GM23338 (cell line): ENCODE results near the gene KANK4. TPM values are rescaled to one million over a fixed set of nuclear protein-coding genes. Genes with fewer than 3 reads are reported as not detected.

Experiments
- ATAC-seq: fragments of 200-7000 bp; cut with Tn5 transposase; 3 replicates; pipeline ENCODE4 v1.9.1; 2020
- DNase-seq: peaks from one replicate; pipeline ENCODE4 v3.0.0-alpha.2; 2015; ENCODE audit warnings: low spot score
- H2AFZ ChIP-seq: fragments of 200-600 bp; sonication (generic); 2 replicates; pipeline ENCODE4 v1.8.0; 2016; ENCODE audit warnings: antibody characterized with exemption, mild to moderate bottlenecking, moderate library complexity
- H3F3A ChIP-seq: fragments of 200-600 bp; sonication (generic); replicated peaks from 2 replicates; pipeline ENCODE4 v1.8.0; 2017; ENCODE audit warnings: antibody characterized with exemption, mixed run types, low read depth
- H3K27ac ChIP-seq: fragments of 200-600 bp; sonication (generic); 2 replicates; pipeline ENCODE4 v1.6.1; 2016; ENCODE audit warnings: low read depth
- H3K27me3 ChIP-seq: fragments of 200-600 bp; sonication (generic); 2 replicates; pipeline ENCODE4 v1.8.0; 2016; ENCODE audit warnings: mild to moderate bottlenecking, mixed run types, moderate library complexity; ENCODE audit not compliant: insufficient read depth
- H3K36me3 ChIP-seq: fragments of 200-600 bp; sonication (generic); 2 replicates; pipeline ENCODE4 v1.8.0; 2016; ENCODE audit warnings: mild to moderate bottlenecking; ENCODE audit not compliant: insufficient read depth
- H3K4me1 ChIP-seq: fragments of 200-600 bp; sonication (generic); 2 replicates; pipeline ENCODE4 v1.8.0; 2016; ENCODE audit warnings: mild to moderate bottlenecking, moderate library complexity; ENCODE audit not compliant: insufficient read depth
- H3K4me2 ChIP-seq: fragments of 200-600 bp; sonication (generic); 2 replicates; pipeline ENCODE4 v1.7.1; 2017; ENCODE audit warnings: mixed run types
- H3K4me3 ChIP-seq: fragments of 200-600 bp; sonication (generic); 2 replicates; pipeline ENCODE4 v1.6.1; 2016; ENCODE audit warnings: mixed run types
- H3K79me2 ChIP-seq: fragments of 200-600 bp; sonication (generic); replicated peaks from 2 replicates; pipeline ENCODE4 v1.8.0; 2017; ENCODE audit warnings: mild to moderate bottlenecking; ENCODE audit not compliant: insufficient read depth
- H3K9me2 ChIP-seq: fragments of 200-600 bp; sonication (generic); 2 replicates; pipeline ENCODE4 v1.8.0; 2017; ENCODE audit not compliant: insufficient read depth
- H4K20me1 ChIP-seq: fragments of 200-600 bp; sonication (generic); replicated peaks from 2 replicates; pipeline ENCODE4 v1.8.0; 2017; ENCODE audit warnings: mild to moderate bottlenecking; ENCODE audit not compliant: insufficient read depth
- H3K27ac Mint-ChIP-seq: 2 replicates; pipeline ENCODE4 v1.8.0; 2020; ENCODE audit warnings: inconsistent platforms, mild to moderate bottlenecking, moderate library complexity, mixed read lengths
- H3K27me3 Mint-ChIP-seq: 3 replicates; pipeline ENCODE4 v1.8.0; 2022; ENCODE audit warnings: low read depth, mild to moderate bottlenecking, moderate library complexity, mixed read lengths, inconsistent platforms; ENCODE audit not compliant: insufficient read depth, poor library complexity
- H3K36me3 Mint-ChIP-seq: 3 replicates; pipeline ENCODE4 v1.8.0; 2021; ENCODE audit warnings: low read depth, mild to moderate bottlenecking, inconsistent platforms, moderate library complexity, mixed read lengths
- H3K4me1 Mint-ChIP-seq: 3 replicates; pipeline ENCODE4 v1.8.0; 2020; ENCODE audit warnings: mild to moderate bottlenecking, inconsistent platforms, mixed read lengths
- H3K4me3 Mint-ChIP-seq: 3 replicates; pipeline ENCODE4 v1.8.0; 2021; ENCODE audit warnings: moderate library complexity, mild to moderate bottlenecking, inconsistent platforms, mixed read lengths
- H3K9me3 Mint-ChIP-seq: 3 replicates; pipeline ENCODE4 v1.8.0; 2020; ENCODE audit warnings: moderate library complexity, mild to moderate bottlenecking, inconsistent platforms, mixed read lengths
- CREB1 ChIP-seq: fragments of 250-450 bp; sonication (Bioruptor Pico); IDR thresholded peaks from 2 replicates; pipeline ENCODE4 v1.5.0; 2020; ENCODE audit warnings: low read depth, mild to moderate bottlenecking, moderate library complexity
- ETS1 ChIP-seq: IDR thresholded peaks from 2 replicates; pipeline ENCODE4 v1.6.1; 2016; ENCODE audit warnings: antibody characterized with exemption
- EZH2 ChIP-seq: fragments of 200-600 bp; sonication (generic); IDR thresholded peaks from one replicate; pipeline ENCODE4 v1.8.0; 2017; ENCODE audit warnings: antibody characterized with exemption, mild to moderate bottlenecking, low read depth; ENCODE audit not compliant: unreplicated experiment
- EZH2phosphoT487 ChIP-seq: fragments of 200-600 bp; sonication (generic); IDR thresholded peaks from one replicate; pipeline ENCODE4 v1.8.1; 2018; ENCODE audit warnings: antibody characterized with exemption; ENCODE audit not compliant: unreplicated experiment
- JUNB ChIP-seq: IDR thresholded peaks from one replicate; pipeline ENCODE4 v1.6.1; 2016; ENCODE audit warnings: antibody characterized with exemption; ENCODE audit not compliant: unreplicated experiment
- NANOG ChIP-seq: IDR thresholded peaks from 2 replicates; pipeline ENCODE4 v1.6.1; 2016; ENCODE audit warnings: antibody characterized with exemption, borderline replicate concordance
- POLR2AphosphoS5 ChIP-seq: IDR thresholded peaks from 2 replicates; pipeline ENCODE4 v1.6.1; 2016; ENCODE audit warnings: antibody characterized with exemption, low read depth
- REST ChIP-seq: IDR thresholded peaks from one replicate; pipeline ENCODE4 v1.6.1; 2018; ENCODE audit warnings: antibody characterized with exemption; ENCODE audit not compliant: unreplicated experiment
- STAT1 ChIP-seq: IDR thresholded peaks from one replicate; pipeline ENCODE4 v1.6.1; 2016; ENCODE audit warnings: antibody characterized with exemption; ENCODE audit not compliant: unreplicated experiment
- ZNF114 ChIP-seq: fragments of 250-450 bp; sonication (Bioruptor Pico); IDR thresholded peaks from 2 replicates; pipeline ENCODE4 v1.5.0; 2020; ENCODE audit warnings: mild to moderate bottlenecking, moderate library complexity
- ZNF331 ChIP-seq: fragments of 250-450 bp; sonication (Bioruptor Pico); IDR thresholded peaks from 2 replicates; pipeline ENCODE4 v1.5.0; 2020; ENCODE audit warnings: low read depth, mild to moderate bottlenecking, moderate library complexity
- polyA plus RNA-seq: library from polyadenylated mRNA; unstranded; fragments of >200 nt; fragmentation: Nextera tagmentation; extraction: Ambion mirVana; gene quantifications from 2 replicates; pipeline ENCODE4 v1.2.1, GENCODE V29; 2016
- total RNA-seq: library from RNA; depleted of rRNA; stranded (reverse); fragments of >200 nt; shearing (Covaris generic); gene quantifications from 2 replicates; pipeline ENCODE4 v1.2.3, GENCODE V29; 2014
- TF ChIP-seq, protein P1 (sequence below): fragments of 250-450 bp; sonication (Bioruptor Pico); IDR thresholded peaks from 2 replicates; pipeline ENCODE4 v1.5.0; 2020; ENCODE audit warnings: mild to moderate bottlenecking, moderate library complexity
- TF ChIP-seq, protein P2 (sequence below), 2 experiments: fragments of 200-600 bp in 1 of 2; sonication (generic) in 1 of 2; conservative IDR thresholded peaks; 2 replicates each; pipeline versions ENCODE4 v1.5.1 to v1.6.1; 2016 to 2017; ENCODE audit warnings: antibody characterized with exemption in 2 of 2, low read depth in 2 of 2, mild to moderate bottlenecking in 2 of 2, moderate library complexity in 1 of 2

KANK4 gene
- total and polyA plus RNA-seq, 2 experiments from 2014 or later: 0.31 to 0.42 TPM

- Mint-ChIP-seq H3K9me3 (peaks cover 8% of the 10 kb centered on the region; the same call in 2 of the 3 replicates), H3K4me1 (no peaks in the 10 kb centered on the region; the same call in 2 of the 3 replicates), H3K4me3 (no peak overlapping the region), H3K27ac (no peak overlapping the region), H3K36me3 (peaks cover 5% of the 10 kb centered on the region; the same call in 2 of the 3 replicates), H3K27me3 (no peaks in the 10 kb centered on the region)
- TF ChIP-seq ETS1 (no peak), EZH2phosphoT487 (no peak), STAT1 (no peak), ZNF331 (no peak), NANOG (no peak), CREB1 (CRISPR knock-in tag) (no peak), REST (no peak), EZH2 (no peak), JUNB (no peak), ZNF114 (CRISPR knock-in tag) (no peak), POLR2AphosphoS5 (no peak)
- TF ChIP-seq, protein P1, sequence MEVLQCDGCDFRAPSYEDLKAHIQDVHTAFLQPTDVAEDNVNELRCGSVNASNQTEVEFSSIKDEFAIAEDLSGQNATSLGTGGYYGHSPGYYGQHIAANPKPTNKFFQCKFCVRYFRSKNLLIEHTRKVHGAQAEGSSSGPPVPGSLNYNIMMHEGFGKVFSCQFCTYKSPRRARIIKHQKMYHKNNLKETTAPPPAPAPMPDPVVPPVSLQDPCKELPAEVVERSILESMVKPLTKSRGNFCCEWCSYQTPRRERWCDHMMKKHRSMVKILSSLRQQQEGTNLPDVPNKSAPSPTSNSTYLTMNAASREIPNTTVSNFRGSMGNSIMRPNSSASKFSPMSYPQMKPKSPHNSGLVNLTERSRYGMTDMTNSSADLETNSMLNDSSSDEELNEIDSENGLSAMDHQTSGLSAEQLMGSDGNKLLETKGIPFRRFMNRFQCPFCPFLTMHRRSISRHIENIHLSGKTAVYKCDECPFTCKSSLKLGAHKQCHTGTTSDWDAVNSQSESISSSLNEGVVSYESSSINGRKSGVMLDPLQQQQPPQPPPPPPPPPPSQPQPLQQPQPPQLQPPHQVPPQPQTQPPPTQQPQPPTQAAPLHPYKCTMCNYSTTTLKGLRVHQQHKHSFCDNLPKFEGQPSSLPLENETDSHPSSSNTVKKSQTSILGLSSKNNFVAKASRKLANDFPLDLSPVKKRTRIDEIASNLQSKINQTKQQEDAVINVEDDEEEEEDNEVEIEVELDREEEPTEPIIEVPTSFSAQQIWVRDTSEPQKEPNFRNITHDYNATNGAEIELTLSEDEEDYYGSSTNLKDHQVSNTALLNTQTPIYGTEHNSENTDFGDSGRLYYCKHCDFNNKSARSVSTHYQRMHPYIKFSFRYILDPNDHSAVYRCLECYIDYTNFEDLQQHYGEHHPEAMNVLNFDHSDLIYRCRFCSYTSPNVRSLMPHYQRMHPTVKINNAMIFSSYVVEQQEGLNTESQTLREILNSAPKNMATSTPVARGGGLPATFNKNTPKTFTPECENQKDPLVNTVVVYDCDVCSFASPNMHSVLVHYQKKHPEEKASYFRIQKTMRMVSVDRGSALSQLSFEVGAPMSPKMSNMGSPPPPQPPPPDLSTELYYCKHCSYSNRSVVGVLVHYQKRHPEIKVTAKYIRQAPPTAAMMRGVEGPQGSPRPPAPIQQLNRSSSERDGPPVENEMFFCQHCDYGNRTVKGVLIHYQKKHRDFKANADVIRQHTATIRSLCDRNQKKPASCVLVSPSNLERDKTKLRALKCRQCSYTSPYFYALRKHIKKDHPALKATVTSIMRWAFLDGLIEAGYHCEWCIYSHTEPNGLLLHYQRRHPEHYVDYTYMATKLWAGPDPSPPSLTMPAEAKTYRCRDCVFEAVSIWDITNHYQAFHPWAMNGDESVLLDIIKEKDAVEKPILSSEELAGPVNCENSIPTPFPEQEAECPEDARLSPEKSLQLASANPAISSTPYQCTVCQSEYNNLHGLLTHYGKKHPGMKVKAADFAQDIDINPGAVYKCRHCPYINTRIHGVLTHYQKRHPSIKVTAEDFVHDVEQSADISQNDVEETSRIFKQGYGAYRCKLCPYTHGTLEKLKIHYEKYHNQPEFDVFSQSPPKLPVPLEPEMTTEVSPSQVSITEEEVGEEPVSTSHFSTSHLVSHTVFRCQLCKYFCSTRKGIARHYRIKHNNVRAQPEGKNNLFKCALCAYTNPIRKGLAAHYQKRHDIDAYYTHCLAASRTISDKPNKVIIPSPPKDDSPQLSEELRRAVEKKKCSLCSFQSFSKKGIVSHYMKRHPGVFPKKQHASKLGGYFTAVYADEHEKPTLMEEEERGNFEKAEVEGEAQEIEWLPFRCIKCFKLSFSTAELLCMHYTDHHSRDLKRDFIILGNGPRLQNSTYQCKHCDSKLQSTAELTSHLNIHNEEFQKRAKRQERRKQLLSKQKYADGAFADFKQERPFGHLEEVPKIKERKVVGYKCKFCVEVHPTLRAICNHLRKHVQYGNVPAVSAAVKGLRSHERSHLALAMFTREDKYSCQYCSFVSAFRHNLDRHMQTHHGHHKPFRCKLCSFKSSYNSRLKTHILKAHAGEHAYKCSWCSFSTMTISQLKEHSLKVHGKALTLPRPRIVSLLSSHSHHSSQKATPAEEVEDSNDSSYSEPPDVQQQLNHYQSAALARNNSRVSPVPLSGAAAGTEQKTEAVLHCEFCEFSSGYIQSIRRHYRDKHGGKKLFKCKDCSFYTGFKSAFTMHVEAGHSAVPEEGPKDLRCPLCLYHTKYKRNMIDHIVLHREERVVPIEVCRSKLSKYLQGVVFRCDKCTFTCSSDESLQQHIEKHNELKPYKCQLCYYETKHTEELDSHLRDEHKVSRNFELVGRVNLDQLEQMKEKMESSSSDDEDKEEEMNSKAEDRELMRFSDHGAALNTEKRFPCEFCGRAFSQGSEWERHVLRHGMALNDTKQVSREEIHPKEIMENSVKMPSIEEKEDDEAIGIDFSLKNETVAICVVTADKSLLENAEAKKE (CRISPR knock-in tag): no peak
- TF ChIP-seq, protein P2, sequence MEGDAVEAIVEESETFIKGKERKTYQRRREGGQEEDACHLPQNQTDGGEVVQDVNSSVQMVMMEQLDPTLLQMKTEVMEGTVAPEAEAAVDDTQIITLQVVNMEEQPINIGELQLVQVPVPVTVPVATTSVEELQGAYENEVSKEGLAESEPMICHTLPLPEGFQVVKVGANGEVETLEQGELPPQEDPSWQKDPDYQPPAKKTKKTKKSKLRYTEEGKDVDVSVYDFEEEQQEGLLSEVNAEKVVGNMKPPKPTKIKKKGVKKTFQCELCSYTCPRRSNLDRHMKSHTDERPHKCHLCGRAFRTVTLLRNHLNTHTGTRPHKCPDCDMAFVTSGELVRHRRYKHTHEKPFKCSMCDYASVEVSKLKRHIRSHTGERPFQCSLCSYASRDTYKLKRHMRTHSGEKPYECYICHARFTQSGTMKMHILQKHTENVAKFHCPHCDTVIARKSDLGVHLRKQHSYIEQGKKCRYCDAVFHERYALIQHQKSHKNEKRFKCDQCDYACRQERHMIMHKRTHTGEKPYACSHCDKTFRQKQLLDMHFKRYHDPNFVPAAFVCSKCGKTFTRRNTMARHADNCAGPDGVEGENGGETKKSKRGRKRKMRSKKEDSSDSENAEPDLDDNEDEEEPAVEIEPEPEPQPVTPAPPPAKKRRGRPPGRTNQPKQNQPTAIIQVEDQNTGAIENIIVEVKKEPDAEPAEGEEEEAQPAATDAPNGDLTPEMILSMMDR (conservative IDR thresholded peaks at IDR 0.05; ENCODE audit: low read depth in 2 of 2): no peak
- H3K4me1 ChIP-seq: no peaks in the 10 kb centered on the region
- no peak for DNase-seq
- ATAC-seq: no peak
- no peaks in the 10 kb centered on the region for H4K20me1 ChIP-seq
- H2AFZ ChIP-seq: no peak overlapping the region
- H3K9me2 ChIP-seq: peaks cover 3% of the 10 kb centered on the region; the same call in 1 of the 2 replicates
- no peaks in the 10 kb centered on the region for H3K27me3 ChIP-seq
- H3K4me3 ChIP-seq: no peak overlapping the region
- no peaks in the 10 kb centered on the region for H3K79me2 ChIP-seq
- no peaks in the 10 kb centered on the region for H3F3A ChIP-seq
- H3K36me3 ChIP-seq: no peaks in the 10 kb centered on the region
- no peak overlapping the region for H3K4me2 ChIP-seq
- no peak overlapping the region for H3K27ac ChIP-seq
Measured at GRCh38 chr1:62367005-62367557, 47.8 kb upstream of the KANK4 start.
